Measurements from ENCODE around the gene OR2T6. TPM values are rescaled to one million over a fixed set of nuclear protein-coding genes. Genes with fewer than 3 reads are reported as not detected.

The OR2T6 gene
- total and polyA plus RNA-seq, 12 donors, result not detected

DNA sequence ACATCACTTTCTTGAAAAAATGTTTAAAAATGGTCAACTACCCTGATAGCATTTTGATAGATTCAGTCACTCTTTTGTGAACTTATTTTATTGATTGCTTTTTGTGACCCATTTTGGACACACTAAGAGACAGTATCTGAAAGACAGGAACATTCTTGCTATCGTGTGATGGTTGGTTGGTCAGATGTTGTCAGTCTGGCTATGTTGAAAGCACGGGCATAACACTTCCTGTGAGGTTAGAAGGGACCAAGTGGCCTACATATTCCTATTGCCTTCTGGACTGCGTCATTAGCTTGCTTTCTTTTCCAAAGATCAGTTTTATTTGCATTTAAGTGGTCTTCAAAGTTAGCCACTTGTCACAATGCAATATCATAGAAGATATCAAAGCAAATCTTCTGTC, 1.4 kb downstream of the OR2T6 start:
- Histone ChIP-seq H3K9me3 (peaks cover 0 to 4% (median 0%) of the 10 kb centered on the region in 11 donors), H3K36me3 (no peaks in the 10 kb centered on the region), H3K4me3 (no peak overlapping the region), H3K4me1 (no peaks in the 10 kb centered on the region), H3K27ac (no peak overlapping the region), H3K27me3 (no peaks in the 10 kb centered on the region)
- TF ChIP-seq CTCF (IDR thresholded peaks at IDR 0.05), result no peak
- intact Hi-C loops (cut with DNase I), result no loop called here
- WGBS, 2 donors, result 58 to 66% methylated on average over 3 of the region's 3 CpGs
- DNase-seq (no peak), ATAC-seq (no peak)

GRCh38 chr1:248380854-248381253, 5.3 kb downstream of the OR2T6 start:
- WGBS, 2 donors, result 83 to 84% methylated on average over 3 of the region's 3 CpGs

GRCh38 chr1:248388426-248388825, 12.9 kb downstream of the OR2T6 start:
- Histone ChIP-seq H3K9me3 (peaks cover 0 to 5% (median 0%) of the 10 kb centered on the region in 11 donors), H3K4me3 (no peak overlapping the region), H3K27ac (no peak overlapping the region), H3K4me1 (no peaks in the 10 kb centered on the region), H3K36me3 (no peaks in the 10 kb centered on the region), H3K27me3 (peaks cover 0 to 3% (median 0%) of the 10 kb centered on the region in 7 donors)
- ATAC-seq (no peak), DNase-seq (no peak)
- WGBS, 2 donors, result 61 to 73% methylated on average over 2 of the region's 2 CpGs
- no peak for TF ChIP-seq CTCF (IDR thresholded peaks at IDR 0.05)
- intact Hi-C loops (cut with DNase I), result no loop called here

More at GRCh38 chr1:248380854-248381253, 5.3 kb downstream of the OR2T6 start:
- peaks cover 0 to 1% (median 0%) of the 10 kb centered on the region in 7 donors for H3K27me3 ChIP-seq
- no peak for TF ChIP-seq CTCF (IDR thresholded peaks at IDR 0.05)
- ATAC-seq (no peak), DNase-seq (no peak)
- intact Hi-C loops (cut with DNase I), result no loop called here
- no peak overlapping the region for H3K27ac ChIP-seq
- no peaks in the 10 kb centered on the region for H3K36me3 ChIP-seq
- no peaks in the 10 kb centered on the region for H3K4me1 ChIP-seq
- no peak overlapping the region for H3K4me3 ChIP-seq
- H3K9me3 ChIP-seq, result no peaks in the 10 kb centered on the region

DNA sequence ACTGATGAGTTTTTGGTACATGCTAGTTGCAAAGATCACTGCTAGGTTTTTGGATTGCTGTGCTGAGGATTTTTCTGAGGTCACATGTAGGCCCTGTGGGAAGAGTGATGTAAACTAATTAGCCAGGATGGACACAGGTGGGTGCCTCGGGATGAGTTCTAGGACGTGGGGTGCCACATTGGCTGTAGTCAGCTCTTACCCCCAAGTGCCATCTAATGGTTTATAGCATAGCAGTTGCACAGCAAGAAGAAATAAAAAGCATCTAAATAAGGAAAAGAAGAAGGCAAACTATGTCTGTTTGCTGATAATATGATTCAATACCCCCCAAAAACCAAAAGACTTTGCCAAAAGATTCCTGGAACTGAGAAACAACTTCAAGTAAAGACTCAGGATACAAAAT, 17.5 kb downstream of the OR2T6 start:
- 38 to 42% methylated on average over 2 of the region's 2 CpGs for WGBS, 2 donors
- ATAC-seq (no peak), DNase-seq (no peak)
- no peaks in the 10 kb centered on the region for H3K36me3 ChIP-seq
- H3K4me3 ChIP-seq, result no peak overlapping the region
- peaks cover 0 to 13% (median 0%) of the 10 kb centered on the region in 11 donors for H3K9me3 ChIP-seq
- TF ChIP-seq CTCF (IDR thresholded peaks at IDR 0.05), result no peak
- H3K4me1 ChIP-seq, result no peaks in the 10 kb centered on the region
- no peaks in the 10 kb centered on the region for H3K27me3 ChIP-seq
- no peak overlapping the region for H3K27ac ChIP-seq
- intact Hi-C loops (cut with DNase I), result no loop called here
